LNCaP clone FGC (cell line): ENCODE results near the gene CIAO2A.

ENCODE experiments used
- DNase-seq: peaks from one replicate; pipeline ENCODE4 v3.0.0-alpha.2; 2011; ENCODE audit warnings: low read depth
- H3K4me3 ChIP-seq: 2 replicates; pipeline ENCODE4 v1.5.1; 2011; ENCODE audit warnings: mild to moderate bottlenecking, low read depth, low read length, control low read depth
- CTCF ChIP-seq: IDR thresholded peaks from 2 replicates; pipeline ENCODE4 v1.5.1; 2012; ENCODE audit warnings: mild to moderate bottlenecking; ENCODE audit not compliant: control insufficient read depth, insufficient read depth; ENCODE audit errors: extremely low read depth

Gene CIAO2A

GRCh38 chr15:64029633-64030032 lies 64.0 kb downstream of the CIAO2A start:
- DNase-seq, result no peak
- H3K4me3 ChIP-seq, result no peak overlapping the region
- TF ChIP-seq CTCF, result no peak

- DNase-seq, result no peak
- H3K4me3 ChIP-seq, result no peak overlapping the region
- no peak for TF ChIP-seq CTCF
Observed at GRCh38 chr15:64029110-64029509, 64.5 kb downstream of the CIAO2A start.

- no peak overlapping the region for H3K4me3 ChIP-seq
- no peak for TF ChIP-seq CTCF
- no peak for DNase-seq
Observed at GRCh38 chr15:64026591-64026990, 67.0 kb downstream of the CIAO2A start.

GRCh38 chr15:64024172-64025050 lies 69.2 kb downstream of the CIAO2A start:
- DNase-seq, result no peak
- H3K4me3 ChIP-seq, result no peak overlapping the region
- no peak for TF ChIP-seq CTCF

- DNase-seq, result no peak
- no peak overlapping the region for H3K4me3 ChIP-seq
- TF ChIP-seq CTCF, result no peak
Observed at GRCh38 chr15:64023220-64023619, 70.4 kb downstream of the CIAO2A start.

- TF ChIP-seq CTCF, result no peak
- no peak for DNase-seq
- H3K4me3 ChIP-seq, result no peak overlapping the region
Observed at GRCh38 chr15:64022571-64022970, 71.1 kb downstream of the CIAO2A start.
